ENCODE data around the gene CHID1. TPM values are rescaled to one million over a fixed set of nuclear protein-coding genes. Genes with fewer than 3 reads are reported as not detected.

Gene CHID1
- total RNA-seq: 10 to 100 TPM; 36.1 to 63.0 TPM
- polyA plus RNA-seq (ENCODE audit: insufficient read length in 2 of 2): 100 to 1,000 TPM in 1 of 2 donors, 10 to 100 TPM in 1; 98.8 to 105 TPM
- long read RNA-seq, donor 1, transcript CHID1-201 (13 exons, 3,374 nt): major isoform, 20 of 66 reads
- long read RNA-seq, donor 1, transcript CHID1-203 (14 exons, 1,477 nt): minor isoform, 5 of 66 reads
- long read RNA-seq, donor 1, partial matches to known transcripts: 36 of 66 reads
- long read RNA-seq, donor 1, other reads (novel, unspliced or antisense): 0 of 66 reads
- long read RNA-seq, donor 2, transcript CHID1-201 (13 exons, 3,374 nt): major isoform, 8 of 11 reads
- long read RNA-seq, donor 2, partial matches to known transcripts: 0 of 11 reads
- long read RNA-seq, donor 2, other reads (novel, unspliced or antisense): 0 of 11 reads
- long read RNA-seq, donor 3, transcript CHID1-201 (13 exons, 3,374 nt): major isoform, 6 of 11 reads
- long read RNA-seq, donor 3, partial matches to known transcripts: 0 of 11 reads
- long read RNA-seq, donor 3, other reads (novel, unspliced or antisense): 0 of 11 reads
- long read RNA-seq, donor 4, transcript CHID1-206 (3 exons, 553 nt): minor isoform, 10 of 75 reads
- long read RNA-seq, donor 4, transcript CHID1-201 (13 exons, 3,374 nt): major isoform, 17 of 75 reads
- long read RNA-seq, donor 4, partial matches to known transcripts: 45 of 75 reads
- long read RNA-seq, donor 4, other reads (novel, unspliced or antisense): 0 of 75 reads

- DNase-seq (ENCODE audit: low read depth in 4 of 6, low spot score in 6 of 6): peak in 5 of 6 donors; percentile 61 to 94 (median 80)
- Histone ChIP-seq H3K4me1 (ENCODE audit: control insufficient read depth, insufficient read depth, low read length) (peaks cover 25% of the 10 kb centered on the region), H3K36me3 (ENCODE audit: control insufficient read depth, insufficient read depth, low read length) (peaks cover 35% of the 10 kb centered on the region), H3K9me3 (ENCODE audit: control insufficient read depth, insufficient read depth, low read length) (no peaks in the 10 kb centered on the region), H3K27me3 (ENCODE audit: control insufficient read depth, insufficient read depth, low read length) (no peaks in the 10 kb centered on the region), H3K27ac (ENCODE audit: low read depth, low read length) (peak within 1 kb of the TSS; percentile 8), H3K4me3 (ENCODE audit: low read depth, low read length) (peak within 1 kb of the TSS; percentile 64)
- WGBS (ENCODE audit: insufficient coverage): under 1% methylated on average over 59 of the region's 59 CpGs
These were observed at the start of gene CHID1 for GRCh38 chr11:910589-911030. Gene CHID1 (minus strand): TSS chr11:910810. CDS start chr11:904816, 5,994 bp downstream.

GRCh38 chr11:959608-960007 lies 49.0 kb upstream of the CHID1 start:
- Histone ChIP-seq H3K4me1 (ENCODE audit: control insufficient read depth, insufficient read depth, low read length) (peaks cover 11% of the 10 kb centered on the region), H3K4me3 (ENCODE audit: low read depth, low read length) (no peak overlapping the region), H3K27me3 (ENCODE audit: control insufficient read depth, insufficient read depth, low read length) (no peaks in the 10 kb centered on the region), H3K27ac (ENCODE audit: low read depth, low read length) (no peak overlapping the region), H3K36me3 (ENCODE audit: control insufficient read depth, insufficient read depth, low read length) (peaks cover 43% of the 10 kb centered on the region), H3K9me3 (ENCODE audit: control insufficient read depth, insufficient read depth, low read length) (no peaks in the 10 kb centered on the region)
- WGBS (ENCODE audit: insufficient coverage): 88% methylated on average over 10 of the region's 10 CpGs
- DNase-seq (ENCODE audit: low read depth in 4 of 6, low spot score in 6 of 6): no peak

- no peak for DNase-seq (ENCODE audit: low read depth in 4 of 6, low spot score in 6 of 6)
- Histone ChIP-seq H3K27ac (ENCODE audit: low read depth, low read length) (no peak overlapping the region), H3K9me3 (ENCODE audit: control insufficient read depth, insufficient read depth, low read length) (no peaks in the 10 kb centered on the region), H3K36me3 (ENCODE audit: control insufficient read depth, insufficient read depth, low read length) (peaks cover 39% of the 10 kb centered on the region), H3K4me1 (ENCODE audit: control insufficient read depth, insufficient read depth, low read length) (peaks cover 12% of the 10 kb centered on the region), H3K27me3 (ENCODE audit: control insufficient read depth, insufficient read depth, low read length) (no peaks in the 10 kb centered on the region), H3K4me3 (ENCODE audit: low read depth, low read length) (no peak overlapping the region)
- 80% methylated on average over 4 of the region's 14 CpGs for WGBS (ENCODE audit: insufficient coverage)
These were observed 48.4 kb upstream of the CHID1 start for GRCh38 chr11:959027-959426.

- Histone ChIP-seq H3K4me3 (ENCODE audit: low read depth, low read length) (no peak overlapping the region), H3K9me3 (ENCODE audit: control insufficient read depth, insufficient read depth, low read length) (no peaks in the 10 kb centered on the region), H3K36me3 (ENCODE audit: control insufficient read depth, insufficient read depth, low read length) (peaks cover 34% of the 10 kb centered on the region), H3K27me3 (ENCODE audit: control insufficient read depth, insufficient read depth, low read length) (no peaks in the 10 kb centered on the region), H3K27ac (ENCODE audit: low read depth, low read length) (no peak overlapping the region), H3K4me1 (ENCODE audit: control insufficient read depth, insufficient read depth, low read length) (peaks cover 21% of the 10 kb centered on the region)
- DNase-seq (ENCODE audit: low read depth in 4 of 6, low spot score in 6 of 6): no peak
- WGBS (ENCODE audit: insufficient coverage): 93% methylated on average over 3 of the region's 7 CpGs
These were observed 47.5 kb upstream of the CHID1 start for GRCh38 chr11:958101-958500.

- Histone ChIP-seq H3K27ac (ENCODE audit: low read depth, low read length) (no peak overlapping the region), H3K36me3 (ENCODE audit: control insufficient read depth, insufficient read depth, low read length) (peaks cover 33% of the 10 kb centered on the region), H3K9me3 (ENCODE audit: control insufficient read depth, insufficient read depth, low read length) (no peaks in the 10 kb centered on the region), H3K4me1 (ENCODE audit: control insufficient read depth, insufficient read depth, low read length) (peaks cover 29% of the 10 kb centered on the region), H3K4me3 (ENCODE audit: low read depth, low read length) (no peak overlapping the region), H3K27me3 (ENCODE audit: control insufficient read depth, insufficient read depth, low read length) (no peaks in the 10 kb centered on the region)
- WGBS (ENCODE audit: insufficient coverage): 54% methylated on average over 8 of the region's 11 CpGs
- no peak for DNase-seq (ENCODE audit: low read depth in 4 of 6, low spot score in 6 of 6)
These were observed 46.8 kb upstream of the CHID1 start for GRCh38 chr11:957212-957920.

- 70% methylated on average over 12 of the region's 15 CpGs for WGBS (ENCODE audit: insufficient coverage)
These were observed 44.8 kb upstream of the CHID1 start for GRCh38 chr11:955154-956063.

GRCh38 chr11:954392-955153 lies 44.0 kb upstream of the CHID1 start:
- Histone ChIP-seq H3K27me3 (ENCODE audit: control insufficient read depth, insufficient read depth, low read length) (no peaks in the 10 kb centered on the region), H3K4me3 (ENCODE audit: low read depth, low read length) (no peak overlapping the region), H3K27ac (ENCODE audit: low read depth, low read length) (no peak overlapping the region), H3K9me3 (ENCODE audit: control insufficient read depth, insufficient read depth, low read length) (no peaks in the 10 kb centered on the region), H3K4me1 (ENCODE audit: control insufficient read depth, insufficient read depth, low read length) (peaks cover 36% of the 10 kb centered on the region), H3K36me3 (ENCODE audit: control insufficient read depth, insufficient read depth, low read length) (peaks cover 15% of the 10 kb centered on the region)
- no peak for DNase-seq (ENCODE audit: low read depth in 4 of 6, low spot score in 6 of 6)
- 93% methylated on average over 3 of the region's 5 CpGs for WGBS (ENCODE audit: insufficient coverage)

More at GRCh38 chr11:955154-956063, 44.8 kb upstream of the CHID1 start:
- Histone ChIP-seq H3K9me3 (ENCODE audit: control insufficient read depth, insufficient read depth, low read length) (no peaks in the 10 kb centered on the region), H3K4me1 (ENCODE audit: control insufficient read depth, insufficient read depth, low read length) (peaks cover 36% of the 10 kb centered on the region), H3K36me3 (ENCODE audit: control insufficient read depth, insufficient read depth, low read length) (peaks cover 20% of the 10 kb centered on the region), H3K27me3 (ENCODE audit: control insufficient read depth, insufficient read depth, low read length) (no peaks in the 10 kb centered on the region), H3K4me3 (ENCODE audit: low read depth, low read length) (no peak overlapping the region), H3K27ac (ENCODE audit: low read depth, low read length) (no peak overlapping the region)
- peak in 1 of 6 donors; percentile 45 for DNase-seq (ENCODE audit: low read depth in 4 of 6, low spot score in 6 of 6)

- DNase-seq (ENCODE audit: low read depth in 4 of 6, low spot score in 6 of 6): peak in 1 of 6 donors; percentile 44
- H3K4me1 ChIP-seq (ENCODE audit: control insufficient read depth, insufficient read depth, low read length): peaks cover 36% of the 10 kb centered on the region
These were observed 42.9 kb upstream of the CHID1 start for GRCh38 chr11:953512-953911.

More at GRCh38 chr11:953512-953911, 42.9 kb upstream of the CHID1 start:
- no peaks in the 10 kb centered on the region for H3K27me3 ChIP-seq (ENCODE audit: control insufficient read depth, insufficient read depth, low read length)
- H3K4me3 ChIP-seq (ENCODE audit: low read depth, low read length): no peak overlapping the region
- 45% methylated on average over 10 of the region's 13 CpGs for WGBS (ENCODE audit: insufficient coverage)
- H3K9me3 ChIP-seq (ENCODE audit: control insufficient read depth, insufficient read depth, low read length): no peaks in the 10 kb centered on the region
- H3K27ac ChIP-seq (ENCODE audit: low read depth, low read length): no peak overlapping the region
- H3K36me3 ChIP-seq (ENCODE audit: control insufficient read depth, insufficient read depth, low read length): peaks cover 9% of the 10 kb centered on the region

Measured in spinal cord (tissue), 10 donors.